Fibroblast of skin of right quadriceps (primary cell): ENCODE data around the gene ELOB.
A peak's percentile ranks its signal among the peaks of the same experiment; 100 is the strongest.

ENCODE experiments used
- DNase-seq: peaks from one replicate; pipeline ENCODE4 v3.0.0-alpha.2; 2013

Gene ELOB

DNA sequence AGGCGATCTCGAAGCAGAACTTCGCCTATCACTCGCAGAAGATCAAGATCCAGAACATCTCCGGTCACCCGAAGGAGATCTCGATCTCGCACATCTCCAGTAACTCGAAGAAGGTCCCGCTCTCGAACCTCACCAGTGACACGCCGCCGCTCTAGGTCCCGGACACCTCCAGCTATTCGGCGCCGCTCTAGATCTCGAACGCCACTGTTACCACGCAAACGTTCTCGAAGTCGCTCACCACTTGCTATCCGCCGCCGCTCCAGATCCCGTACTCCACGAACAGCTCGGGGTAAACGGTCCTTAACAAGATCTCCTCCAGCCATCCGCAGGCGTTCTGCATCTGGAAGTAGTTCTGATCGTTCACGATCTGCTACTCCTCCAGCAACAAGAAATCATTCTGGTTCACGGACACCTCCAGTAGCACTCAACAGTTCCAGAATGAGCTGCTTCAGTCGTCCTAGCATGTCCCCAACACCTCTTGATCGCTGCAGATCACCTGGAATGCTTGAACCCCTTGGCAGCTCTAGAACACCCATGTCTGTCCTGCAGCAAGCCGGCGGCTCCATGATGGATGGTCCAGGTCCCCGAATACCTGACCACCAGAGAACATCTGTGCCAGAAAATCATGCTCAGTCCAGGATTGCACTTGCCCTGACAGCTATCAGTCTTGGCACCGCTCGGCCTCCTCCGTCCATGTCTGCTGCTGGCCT lies 10.5 kb downstream of the ELOB start:
- DNase-seq, result no peak

GRCh38 chr16:2765462-2766404 lies 11.3 kb downstream of the ELOB start:
- DNase-seq, result no peak

DNA sequence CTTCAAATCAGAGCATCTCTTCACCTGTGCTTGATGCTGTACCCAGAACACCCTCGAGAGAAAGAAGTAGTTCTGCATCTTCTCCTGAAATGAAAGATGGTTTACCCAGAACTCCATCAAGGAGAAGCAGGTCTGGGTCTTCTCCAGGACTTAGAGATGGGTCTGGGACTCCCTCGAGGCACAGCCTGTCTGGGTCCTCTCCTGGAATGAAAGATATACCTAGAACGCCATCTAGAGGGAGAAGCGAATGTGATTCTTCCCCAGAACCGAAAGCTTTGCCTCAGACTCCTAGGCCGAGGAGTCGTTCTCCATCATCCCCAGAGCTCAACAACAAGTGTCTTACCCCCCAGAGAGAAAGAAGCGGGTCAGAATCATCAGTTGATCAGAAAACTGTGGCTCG lies 12.4 kb downstream of the ELOB start:
- no peak for DNase-seq

DNA sequence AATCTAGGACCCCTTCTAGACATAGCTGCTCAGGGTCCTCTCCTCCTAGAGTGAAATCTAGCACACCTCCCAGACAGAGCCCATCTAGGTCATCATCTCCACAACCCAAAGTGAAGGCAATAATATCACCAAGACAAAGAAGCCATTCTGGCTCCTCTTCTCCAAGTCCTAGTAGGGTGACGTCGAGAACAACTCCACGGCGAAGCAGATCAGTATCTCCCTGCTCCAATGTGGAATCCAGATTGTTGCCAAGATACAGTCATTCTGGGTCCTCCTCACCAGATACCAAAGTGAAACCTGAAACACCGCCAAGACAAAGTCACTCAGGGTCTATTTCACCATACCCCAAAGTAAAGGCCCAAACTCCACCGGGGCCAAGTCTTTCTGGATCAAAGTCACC lies 13.9 kb downstream of the ELOB start:
- no peak for DNase-seq

GRCh38 chr16:2762711-2763110 lies 14.4 kb downstream of the ELOB start:
- DNase-seq, result no peak

GRCh38 chr16:2761886-2762583 lies 15.0 kb downstream of the ELOB start:
- DNase-seq, result no peak

DNA sequence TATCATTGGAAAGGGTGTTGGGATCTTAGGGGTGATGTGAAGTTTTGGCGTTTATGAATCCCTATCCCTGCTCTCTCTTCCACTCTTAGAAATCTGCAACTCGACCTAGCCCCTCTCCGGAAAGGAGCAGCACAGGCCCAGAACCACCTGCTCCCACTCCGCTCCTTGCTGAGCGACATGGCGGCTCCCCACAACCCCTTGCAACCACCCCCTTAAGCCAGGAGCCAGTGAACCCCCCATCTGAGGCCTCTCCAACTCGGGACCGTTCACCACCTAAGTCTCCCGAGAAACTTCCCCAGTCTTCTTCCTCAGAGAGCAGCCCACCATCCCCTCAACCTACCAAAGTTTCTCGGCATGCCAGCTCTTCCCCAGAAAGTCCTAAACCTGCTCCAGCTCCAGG lies 15.6 kb downstream of the ELOB start:
- no peak for DNase-seq

- no peak for DNase-seq
These were observed 19.7 kb downstream of the ELOB start for GRCh38 chr16:2757344-2757743.

DNA sequence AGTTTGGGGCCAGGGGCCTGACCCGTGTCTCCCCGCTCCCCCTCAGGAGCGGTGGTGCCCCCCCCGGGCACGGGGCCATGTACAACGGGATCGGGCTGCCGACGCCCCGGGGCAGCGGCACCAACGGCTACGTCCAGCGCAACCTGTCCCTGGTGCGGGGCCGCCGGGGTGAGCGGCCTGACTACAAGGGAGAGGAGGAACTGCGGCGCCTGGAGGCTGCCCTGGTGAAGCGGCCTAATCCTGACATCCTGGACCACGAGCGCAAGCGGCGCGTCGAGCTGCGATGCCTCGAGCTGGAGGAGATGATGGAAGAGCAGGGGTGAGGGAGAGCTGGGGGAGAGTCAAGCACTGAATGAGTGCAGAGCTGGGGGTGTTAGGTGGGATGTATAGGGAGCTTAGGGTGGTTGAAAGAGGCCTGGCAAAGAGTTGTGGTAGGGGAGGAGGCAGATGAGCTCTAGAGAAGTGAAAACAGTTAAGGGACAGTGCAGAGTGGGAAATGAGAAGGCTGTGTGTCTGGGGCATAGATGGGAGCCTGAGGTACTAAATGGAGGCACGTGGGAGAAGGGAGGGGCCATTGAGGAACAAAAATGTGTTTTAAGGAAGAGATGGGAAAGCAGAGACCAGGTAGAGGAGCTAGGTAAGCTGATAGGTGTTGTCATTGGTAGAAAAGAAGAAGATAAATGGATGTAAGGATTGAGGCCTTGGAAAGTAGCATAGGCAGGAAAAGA lies 20.6 kb downstream of the ELOB start:
- DNase-seq, result no peak

- DNase-seq, result no peak
These were observed 21.9 kb downstream of the ELOB start for GRCh38 chr16:2755158-2755557.

DNA sequence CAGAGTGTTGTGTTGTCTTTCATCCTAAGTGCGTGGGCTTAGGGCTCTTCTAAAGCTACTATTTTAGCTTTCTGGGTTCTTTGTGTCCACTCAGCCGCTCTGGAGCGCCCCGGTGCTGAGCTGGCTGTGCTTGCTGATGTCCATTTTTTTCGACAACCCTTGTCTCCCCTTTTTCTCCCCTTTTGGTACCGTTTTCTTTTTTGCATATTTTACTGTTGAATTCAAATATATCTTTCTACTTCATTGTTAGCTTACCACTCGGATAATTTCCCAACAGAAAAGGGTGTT lies 23.4 kb downstream of the ELOB start:
- DNase-seq, result no peak

DNA sequence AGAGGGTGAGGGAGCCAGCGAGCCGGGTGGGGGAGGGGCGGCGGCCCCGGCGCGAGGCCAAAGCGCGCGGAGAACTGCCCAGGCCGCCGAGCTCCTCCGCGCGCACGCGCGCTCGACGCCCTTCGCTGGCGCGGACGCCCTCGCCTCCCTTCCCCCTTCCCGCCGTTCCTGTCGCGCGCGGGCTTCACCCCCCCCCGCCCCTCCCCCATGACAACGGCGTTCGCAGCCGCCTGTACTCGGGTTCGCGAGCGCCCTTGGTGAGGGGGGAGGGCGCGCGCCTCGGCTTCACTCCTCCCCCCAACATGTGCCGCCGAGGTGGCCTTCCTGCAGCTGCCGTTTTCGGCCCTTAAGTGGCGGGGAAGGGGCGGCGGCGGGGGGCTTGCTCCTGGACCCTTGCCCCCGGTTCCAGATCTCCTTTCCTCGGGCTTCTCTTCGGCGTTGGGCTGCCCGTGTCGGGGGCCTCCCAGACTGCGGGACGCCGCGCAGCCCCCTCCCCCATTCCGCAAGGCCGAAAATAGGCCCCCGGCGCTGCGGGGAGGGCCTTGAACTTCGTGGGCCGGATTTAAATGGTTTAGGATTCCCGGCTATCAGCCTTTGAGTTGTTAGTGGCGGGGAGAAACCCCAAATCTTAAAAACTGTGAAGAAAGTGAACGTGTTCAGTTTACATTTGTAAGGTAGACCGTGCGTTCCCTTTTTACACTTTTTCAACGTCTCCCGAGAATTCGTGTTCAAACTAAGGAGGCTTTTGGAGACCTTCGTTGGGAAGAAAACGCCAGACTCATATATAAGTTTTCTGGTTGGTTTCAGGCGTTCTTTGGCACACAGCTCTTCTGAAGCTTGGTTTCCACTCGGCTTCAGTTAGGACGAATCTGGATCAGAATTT lies 24.0 kb downstream of the ELOB start:
- peak; percentile 82 for DNase-seq

- DNase-seq, result peak; percentile 97
These were observed 24.8 kb downstream of the ELOB start, which contains the start of gene SRRM2 for GRCh38 chr16:2752035-2752849. TSS of gene SRRM2 (plus strand) at chr16:2752638. CDS start at chr16:2756365, 3,727 bp downstream.

DNA sequence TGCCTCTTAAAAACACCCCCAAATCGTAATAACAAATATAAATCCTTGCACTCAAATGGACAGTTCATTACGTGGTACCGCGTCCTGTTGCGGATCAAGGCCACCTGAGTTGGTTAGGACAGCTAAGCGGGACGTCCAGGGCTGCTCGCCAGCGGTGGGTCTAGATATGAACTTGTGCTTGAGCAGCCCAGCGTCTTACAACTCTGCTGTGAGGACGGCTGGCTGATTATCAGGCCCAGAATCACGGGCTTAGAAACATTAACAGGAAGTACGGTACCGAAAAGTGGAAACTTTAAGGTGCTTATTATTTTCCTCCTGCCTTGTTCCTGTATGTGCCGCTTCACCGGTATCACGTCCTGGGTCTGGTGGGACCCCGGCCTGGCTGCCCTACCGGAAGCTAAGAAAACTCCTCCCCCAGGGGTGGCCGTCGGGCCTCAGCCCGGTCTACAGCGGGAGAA lies 25.5 kb downstream of the ELOB start:
- no peak for DNase-seq

DNA sequence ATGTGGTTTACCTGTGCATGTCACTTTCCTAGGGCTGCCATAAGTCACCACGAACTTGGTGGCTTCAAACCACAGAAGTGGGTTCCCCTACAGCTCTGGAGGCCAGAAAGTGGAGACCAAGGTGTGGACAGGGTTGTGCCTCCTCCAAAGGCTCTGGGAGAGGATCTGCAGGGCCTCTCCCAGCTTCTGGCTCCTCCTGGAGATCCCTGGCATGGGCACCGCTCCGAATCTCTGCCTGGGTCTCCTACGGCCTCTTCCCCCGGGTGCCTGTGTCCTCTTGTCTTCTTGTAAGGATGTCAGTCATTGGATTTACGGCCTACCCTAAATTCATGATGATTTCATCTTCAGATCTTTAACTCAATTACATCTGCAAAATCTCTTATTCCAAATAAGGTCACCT lies 27.1 kb downstream of the ELOB start:
- DNase-seq, result no peak

DNA sequence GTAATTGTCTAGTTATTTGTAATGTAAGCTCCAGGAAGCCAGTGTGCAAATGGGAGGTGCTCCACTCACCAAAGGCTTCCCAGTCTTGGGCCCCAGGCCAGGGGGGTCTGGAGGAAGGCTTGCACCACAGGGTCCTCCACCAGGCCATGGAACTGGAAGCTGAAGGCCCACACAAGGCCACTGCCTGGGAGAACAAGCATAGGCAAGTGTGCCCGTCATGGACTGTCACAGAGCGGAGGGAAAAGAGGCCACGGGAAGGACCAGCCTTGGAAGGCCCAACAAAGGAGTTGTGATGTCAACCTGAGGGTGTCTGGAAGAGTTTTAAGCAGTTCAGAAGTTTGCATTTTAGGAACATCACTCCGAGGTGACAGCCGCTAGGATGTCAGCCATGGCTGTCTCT lies 27.6 kb downstream of the ELOB start:
- no peak for DNase-seq

DNA sequence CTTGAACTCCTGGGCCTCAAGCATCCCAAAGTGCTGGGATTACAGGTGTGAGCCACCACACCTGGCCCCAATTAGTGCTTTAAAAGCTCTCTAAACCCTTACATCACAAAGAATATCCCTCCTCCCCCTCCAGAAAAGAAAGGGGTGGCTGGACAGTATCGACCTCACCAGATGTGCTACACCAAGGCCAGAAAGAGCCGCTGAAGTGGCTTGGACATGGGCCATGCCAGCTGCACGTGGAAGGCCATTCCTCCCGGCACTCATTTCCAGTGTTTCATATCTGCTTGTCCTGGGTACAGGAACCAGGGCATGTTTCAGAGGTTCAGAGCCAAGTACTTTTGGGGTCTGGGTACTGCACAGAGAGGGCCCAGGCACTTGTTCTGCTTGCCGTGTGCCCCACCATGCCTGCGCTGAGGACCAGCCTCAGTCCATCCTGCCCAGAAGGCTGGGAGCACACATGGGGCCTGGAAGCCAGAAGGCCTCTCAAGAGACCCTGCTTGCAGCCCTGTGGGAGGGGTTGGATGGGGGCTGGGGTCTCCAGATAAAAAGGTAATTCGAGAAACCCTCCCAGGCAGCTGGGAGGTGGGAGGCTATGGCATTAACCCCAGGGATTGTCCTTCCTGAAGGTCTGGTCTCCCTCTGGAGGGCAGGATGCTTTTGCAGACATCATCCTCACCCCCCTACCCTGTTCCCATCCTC lies 28.2 kb downstream of the ELOB start:
- no peak for DNase-seq

DNA sequence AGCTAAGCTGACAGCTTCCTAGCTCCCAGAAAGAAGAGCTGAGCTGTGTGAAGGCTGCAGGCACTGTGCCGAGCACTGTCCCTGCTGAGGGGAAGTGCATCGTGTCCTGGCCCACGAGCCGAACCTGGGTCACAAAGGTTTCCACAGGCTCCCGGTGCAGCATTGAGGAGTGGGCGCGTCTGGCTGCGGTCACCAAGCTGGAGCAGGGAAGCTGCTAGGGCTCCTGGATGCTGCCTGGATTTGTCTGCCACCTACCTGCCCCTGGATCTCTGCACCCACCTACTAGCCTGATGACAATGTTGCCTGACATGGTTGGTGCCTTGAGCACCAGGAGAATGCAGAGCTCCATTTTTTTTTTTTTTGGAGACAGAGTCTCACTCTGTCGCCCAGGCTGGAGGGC lies 31.1 kb downstream of the ELOB start:
- no peak for DNase-seq

DNA sequence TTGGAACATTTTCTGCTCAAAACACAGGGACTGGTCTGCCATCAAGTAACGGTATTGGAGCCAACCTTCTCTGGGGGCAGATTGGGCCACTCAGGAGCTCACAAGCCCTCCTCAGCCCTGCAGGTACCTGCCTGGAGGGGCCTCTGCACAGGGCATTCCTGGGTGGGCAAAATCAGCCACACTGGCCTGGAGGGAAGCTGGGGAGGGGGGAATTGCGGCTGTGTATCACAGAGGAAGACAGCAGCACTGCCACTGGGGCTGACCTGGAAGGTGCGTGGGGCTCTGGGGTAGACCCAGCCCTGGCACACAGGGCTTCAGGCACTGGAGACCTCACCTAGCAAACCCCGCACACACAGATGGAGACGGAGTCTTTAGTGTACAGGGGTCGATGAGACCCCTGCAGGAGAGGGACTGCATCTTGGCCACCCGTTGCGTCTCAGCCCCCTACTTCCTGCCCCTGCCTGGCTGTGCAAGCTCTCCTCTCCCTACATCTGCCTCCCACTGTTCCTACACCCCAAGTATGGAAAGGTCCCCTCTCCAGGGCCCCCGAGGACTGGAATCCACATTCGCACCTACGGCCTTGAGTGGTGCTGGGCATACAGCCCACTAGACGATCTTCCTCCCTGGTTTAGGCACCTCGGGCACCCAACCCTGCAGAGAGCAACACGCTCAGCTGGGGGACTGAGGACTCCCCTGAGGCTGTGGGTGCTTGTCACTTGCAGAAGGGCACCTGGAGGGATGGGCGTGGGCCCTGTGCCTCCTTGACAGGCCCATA lies 31.8 kb downstream of the ELOB start:
- no peak for DNase-seq

- no peak for DNase-seq
These were observed 32.4 kb downstream of the ELOB start for GRCh38 chr16:2744711-2745110.
